Panc1 (cell line): ENCODE data around the gene LY6G5B. TPM values are rescaled to one million over a fixed set of nuclear protein-coding genes. Genes with fewer than 3 reads are reported as not detected.

Experiments used
- microRNA-seq: library from miRNA; unstranded; fragments of <30 nt; microRNA quantifications from one replicate; pipeline ENCODE4 v1.1.0, GENCODE V29; 2020; ENCODE audit not compliant: unreplicated experiment
- total RNA-seq: library from RNA; stranded (reverse); gene quantifications from one replicate; pipeline ENCODE4 v1.2.1, GENCODE V29; 2021; ENCODE audit not compliant: unreplicated experiment

Gene LY6G5B
- total RNA-seq, 1 experiment from 2014 or later: 21.2 TPM

Small RNA genes within 50 kb of the gene (microRNA-seq; reads per million reads assigned to microRNA genes)
- gene MIR4646 (1.6 reads per million), gene MIR6832 (1.3 reads per million)

Other genes starting within 250 kb of the LY6G5B start
- gene MICB, start 171.8 kb upstream of the LY6G5B start, total RNA-seq: 72.1 TPM
- not detected for gene MCCD1, start 141.0 kb upstream of the LY6G5B start, total RNA-seq
- gene DDX39B, start 128.0 kb upstream of the LY6G5B start, total RNA-seq: 401 TPM
- gene ATP6V1G2, start 123.4 kb upstream of the LY6G5B start, total RNA-seq: 0.98 TPM
- gene NFKBIL1, start 122.4 kb upstream of the LY6G5B start, total RNA-seq: 27.9 TPM
- 0.72 TPM for gene LTA, start 97.7 kb upstream of the LY6G5B start, total RNA-seq
- 0.64 TPM for gene TNF, start 94.4 kb upstream of the LY6G5B start, total RNA-seq
- gene LTB, start 87.6 kb upstream of the LY6G5B start, total RNA-seq: 3.7 TPM
- gene LST1, start 83.7 kb upstream of the LY6G5B start, total RNA-seq: not detected
- not detected for gene NCR3, start 77.0 kb upstream of the LY6G5B start, total RNA-seq
- gene AIF1, start 54.7 kb upstream of the LY6G5B start, total RNA-seq: 0.44 TPM
- 318 TPM for gene PRRC2A, start 49.3 kb upstream of the LY6G5B start, total RNA-seq
- 491 TPM for gene BAG6, start 17.3 kb upstream of the LY6G5B start, total RNA-seq
- gene APOM, start 14.1 kb upstream of the LY6G5B start, total RNA-seq: 1.8 TPM
- 22.4 TPM for gene C6orf47, start 9.2 kb upstream of the LY6G5B start, total RNA-seq
- 18.3 TPM for gene GPANK1, start 5.0 kb upstream of the LY6G5B start, total RNA-seq
- gene CSNK2B, start 3.9 kb upstream of the LY6G5B start, total RNA-seq: 219 TPM
- 0.62 TPM for gene LY6G5C, start 11.1 kb downstream of the LY6G5B start, total RNA-seq
- 47.2 TPM for gene ABHD16A, start 33.3 kb downstream of the LY6G5B start, total RNA-seq
- gene LY6G6F, start 36.9 kb downstream of the LY6G5B start, total RNA-seq: not detected
- not detected for gene LY6G6D, start 45.4 kb downstream of the LY6G5B start, total RNA-seq
- gene LY6G6C, start 51.8 kb downstream of the LY6G5B start, total RNA-seq: 0.23 TPM
- gene MPIG6B, start 53.4 kb downstream of the LY6G5B start, total RNA-seq: not detected
- 104 TPM for gene DDAH2, start 59.3 kb downstream of the LY6G5B start, total RNA-seq
- 583 TPM for gene CLIC1, start 66.6 kb downstream of the LY6G5B start, total RNA-seq
- gene MSH5, start 70.0 kb downstream of the LY6G5B start, total RNA-seq: 38.1 TPM
- gene SAPCD1, start 92.7 kb downstream of the LY6G5B start, total RNA-seq: 6.3 TPM
- gene VWA7, start 107.4 kb downstream of the LY6G5B start, total RNA-seq: 4.3 TPM
- gene VARS1, start 125.8 kb downstream of the LY6G5B start, total RNA-seq: 229 TPM
- gene LSM2, start 137.0 kb downstream of the LY6G5B start, total RNA-seq: 89.7 TPM
- gene HSPA1L, start 145.3 kb downstream of the LY6G5B start, total RNA-seq: 2.8 TPM
- 169 TPM for gene HSPA1A, start 145.6 kb downstream of the LY6G5B start, total RNA-seq
- 147 TPM for gene HSPA1B, start 157.8 kb downstream of the LY6G5B start, total RNA-seq
- 111 TPM for gene NEU1, start 192.8 kb downstream of the LY6G5B start, total RNA-seq
- gene SLC44A4, start 209.0 kb downstream of the LY6G5B start, total RNA-seq: 2.7 TPM
- 60.4 TPM for gene EHMT2, start 227.7 kb downstream of the LY6G5B start, total RNA-seq
- 9.4 TPM for gene ZBTB12, start 232.1 kb downstream of the LY6G5B start, total RNA-seq